HL-60 (cell line): Measurements from ENCODE around the gene PLEKHB1.

Experiments used
- CTCF ChIP-seq: IDR thresholded peaks from one replicate; pipeline ENCODE4 v1.5.1; 2011; ENCODE audit warnings: low read length, control low read depth, inconsistent platforms; ENCODE audit not compliant: insufficient read depth
- GABPA ChIP-seq: IDR thresholded peaks from 2 replicates; pipeline ENCODE4 v1.6.1; 2012; ENCODE audit warnings: low read depth
- POLR2AphosphoS5 ChIP-seq: IDR thresholded peaks from 2 replicates; pipeline ENCODE4 v1.6.1; 2012; ENCODE audit warnings: low read depth
- SPI1 ChIP-seq: IDR thresholded peaks from 2 replicates; pipeline ENCODE4 v1.6.1; 2012; ENCODE audit warnings: low read depth, mild to moderate bottlenecking, borderline replicate concordance

GRCh38 chr11:73645121-73645969 lies 1.0 kb upstream of the PLEKHB1 start:
- TF ChIP-seq CTCF = no peak
- TF ChIP-seq GABPA = no peak
- TF ChIP-seq POLR2AphosphoS5 = no peak
- no peak for TF ChIP-seq SPI1
